GM21526 (cell line): ENCODE results near the gene EFHC2.

ENCODE experiments used
- ATAC-seq: cut with Tn5 transposase; IDR thresholded peaks from one replicate; pipeline ENCODE4 v1.9.1; 2021; ENCODE audit warnings: moderate library complexity; ENCODE audit not compliant: unreplicated experiment, low FRiP score

Gene EFHC2

GRCh38 chrX:44343412-44344141, at the start of gene EFHC2:
Gene EFHC2 (minus strand): TSS chrX:44343672. CDS start chrX:44343588, 84 bp downstream.
- no peak for ATAC-seq

DNA sequence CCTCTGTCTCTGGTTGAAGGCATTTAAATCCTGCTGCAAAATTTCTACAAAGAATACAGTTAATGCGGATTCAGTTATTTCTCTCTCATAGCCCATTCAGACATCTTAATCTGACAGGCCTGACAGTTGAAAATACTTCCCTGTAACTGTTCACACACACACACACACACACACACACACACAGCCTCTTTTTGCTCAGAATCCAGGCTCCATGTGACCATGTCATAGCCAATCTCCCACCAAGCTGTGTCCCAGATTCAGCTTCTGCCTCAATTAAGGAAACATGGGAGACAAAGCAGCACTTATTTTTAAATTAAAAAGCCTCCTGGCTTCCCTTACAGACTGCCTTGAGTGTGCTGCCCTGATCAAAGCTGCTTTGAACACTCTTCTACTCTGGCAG, 49.3 kb upstream of the EFHC2 start:
- ATAC-seq = no peak

- no peak for ATAC-seq
These were observed 41.3 kb upstream of the EFHC2 start for GRCh38 chrX:44384688-44385338.

GRCh38 chrX:44382871-44383270, 39.4 kb upstream of the EFHC2 start:
- no peak for ATAC-seq

GRCh38 chrX:44352758-44353157, 9.3 kb upstream of the EFHC2 start:
- no peak for ATAC-seq

- no peak for ATAC-seq
These were observed 6.1 kb upstream of the EFHC2 start for GRCh38 chrX:44349561-44349960.

- ATAC-seq = no peak
These were observed 1.2 kb upstream of the EFHC2 start for GRCh38 chrX:44344687-44345086.

DNA sequence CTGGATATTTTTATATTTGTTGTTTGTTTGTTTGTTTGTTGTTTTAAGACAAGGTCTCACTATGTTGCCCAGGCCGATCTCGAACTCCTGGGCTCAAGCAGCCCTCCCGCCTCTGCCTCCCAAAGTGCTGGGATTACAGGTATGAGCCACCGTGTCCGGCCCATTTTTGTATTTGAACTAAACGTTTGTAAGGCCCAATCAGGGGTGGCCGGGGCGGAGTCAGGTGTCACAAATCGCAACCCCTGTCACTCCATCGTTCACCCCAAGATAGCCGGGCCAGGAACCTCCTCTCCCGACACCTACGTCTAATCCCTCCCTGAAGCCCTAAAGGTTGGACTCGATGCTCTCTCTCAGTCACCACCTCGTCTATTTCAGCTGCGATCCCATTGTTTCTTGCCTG, 722 bp upstream of the EFHC2 start:
- ATAC-seq = no peak

DNA sequence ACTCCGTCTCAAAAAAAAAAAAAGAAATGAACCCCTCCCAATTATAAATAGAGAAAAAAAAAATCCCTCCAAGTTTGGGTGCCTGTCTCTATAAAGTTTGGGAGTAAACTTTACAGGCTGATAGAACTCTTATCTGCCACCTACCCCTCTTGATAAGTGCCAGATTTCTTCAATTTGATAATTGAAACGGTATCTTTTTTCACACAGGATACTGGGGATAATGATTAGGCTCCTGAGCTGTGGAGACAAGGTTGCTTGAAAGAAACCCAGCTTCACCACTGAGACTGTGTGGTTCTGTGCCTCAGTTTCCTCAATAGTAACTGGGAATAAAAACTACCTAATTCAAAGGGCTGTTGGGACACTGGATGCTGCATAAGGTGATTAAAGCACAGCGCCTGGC, 606 bp downstream of the EFHC2 start:
- no peak for ATAC-seq

- no peak for ATAC-seq
These were observed 5.1 kb downstream of the EFHC2 start for GRCh38 chrX:44338361-44338760.

DNA sequence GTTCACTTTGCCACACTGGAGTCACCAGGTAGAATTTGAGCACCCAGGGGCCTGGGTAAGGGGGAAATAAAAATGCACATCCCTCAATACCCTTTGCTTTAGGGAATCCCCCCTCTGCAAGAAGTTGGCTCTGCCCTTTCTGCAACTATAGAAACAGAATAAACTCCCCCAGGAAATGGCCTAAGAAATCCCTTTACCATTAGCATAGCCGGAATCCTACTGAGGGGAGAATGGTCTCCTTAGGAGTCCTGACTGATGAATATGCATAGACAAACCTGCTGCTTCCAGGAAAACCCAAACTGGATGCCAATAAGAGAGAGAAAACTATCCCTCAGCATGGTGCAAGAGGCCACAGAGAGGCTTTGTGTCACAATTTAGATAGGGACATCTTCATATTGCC, 11.0 kb downstream of the EFHC2 start:
- ATAC-seq = no peak

- ATAC-seq = no peak
These were observed 13.2 kb downstream of the EFHC2 start for GRCh38 chrX:44330227-44330626.

GRCh38 chrX:44319550-44319949, 23.9 kb downstream of the EFHC2 start:
- ATAC-seq = no peak

- ATAC-seq = no peak
These were observed 26.3 kb downstream of the EFHC2 start for GRCh38 chrX:44317181-44317580.

DNA sequence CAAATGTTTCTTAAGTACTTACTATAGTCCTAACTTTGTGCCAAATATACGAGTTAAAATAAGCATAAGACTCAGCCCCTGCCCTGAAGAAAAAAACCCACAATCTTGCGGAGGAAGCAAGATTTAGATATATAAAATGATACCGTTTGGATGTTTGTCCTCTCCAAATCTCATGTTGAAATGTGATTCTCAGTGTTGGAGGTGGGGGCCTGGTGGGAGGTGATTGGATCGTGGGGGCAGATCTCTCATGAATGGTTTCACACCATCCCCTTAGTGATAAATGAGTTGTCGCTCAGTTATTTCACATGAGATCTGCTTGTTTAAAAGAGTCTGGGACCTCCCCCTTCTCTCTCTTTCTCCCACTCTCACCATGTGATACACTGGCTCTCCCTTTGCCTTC, 28.7 kb downstream of the EFHC2 start:
- no peak for ATAC-seq

DNA sequence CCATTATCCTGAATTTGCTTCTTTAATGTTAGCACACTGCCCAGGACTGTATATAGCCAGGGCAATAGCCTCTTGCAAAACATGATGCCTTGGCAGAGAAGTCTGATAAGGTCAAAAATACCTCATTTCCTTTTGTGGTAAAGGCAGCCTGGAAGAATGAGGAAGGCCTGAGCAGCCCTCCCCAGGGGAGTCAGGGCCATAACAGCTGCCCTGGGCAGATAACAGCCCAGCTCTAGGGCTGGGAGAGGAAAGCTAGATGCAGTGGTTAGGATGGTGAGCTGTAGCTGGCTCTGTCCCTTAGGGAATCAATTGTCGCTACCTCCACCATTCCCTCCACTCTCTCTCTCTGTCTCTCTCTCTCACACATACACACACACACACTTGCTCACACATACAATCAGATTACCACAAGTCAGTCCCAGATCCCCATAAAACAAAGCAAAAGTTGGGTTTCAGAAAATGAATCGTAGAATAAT, 29.2 kb downstream of the EFHC2 start:
- ATAC-seq = no peak

GRCh38 chrX:44312421-44312820, 31.1 kb downstream of the EFHC2 start:
- no peak for ATAC-seq

DNA sequence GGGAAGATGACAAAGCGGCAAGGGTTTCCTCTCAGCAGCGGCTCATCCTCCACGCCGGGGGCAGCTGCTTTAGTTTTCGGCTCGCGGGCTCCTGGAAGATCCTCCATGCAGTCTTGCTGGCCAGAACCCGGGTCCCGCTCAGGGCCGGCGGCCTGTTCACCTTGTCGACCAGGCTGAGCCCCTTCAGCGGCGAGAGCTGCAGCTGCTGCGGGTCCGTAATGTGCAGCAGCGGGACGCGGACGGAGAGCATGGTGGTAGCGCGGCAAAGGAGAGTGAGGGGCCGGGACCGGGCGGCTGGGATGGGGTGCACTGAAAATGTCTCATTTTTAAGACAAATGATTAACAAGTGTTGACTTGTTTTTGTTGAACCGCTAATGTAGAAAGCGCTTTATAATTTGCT, 33.2 kb downstream of the EFHC2 start:
- ATAC-seq = no peak

- ATAC-seq = no peak
These were observed 34.6 kb downstream of the EFHC2 start for GRCh38 chrX:44308869-44309268.

DNA sequence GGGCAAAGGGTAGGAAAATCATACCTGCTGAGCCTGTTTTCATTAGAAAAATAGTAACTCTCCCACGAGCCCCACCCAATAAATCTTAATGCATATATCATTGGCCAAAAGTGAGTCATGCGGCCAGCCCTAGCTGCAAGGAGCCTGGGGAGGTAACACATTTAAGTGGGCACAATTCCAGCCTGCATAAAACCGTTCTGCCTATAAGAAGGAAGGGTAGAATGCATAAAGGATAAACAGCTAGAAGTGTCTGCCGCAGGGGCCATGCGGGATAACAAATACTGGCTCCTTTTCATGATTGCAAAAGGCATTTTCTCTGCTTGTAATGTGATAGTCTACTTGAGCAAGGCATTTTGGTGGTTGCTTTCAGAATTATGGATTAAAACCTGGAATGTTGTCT, 37.1 kb downstream of the EFHC2 start:
- no peak for ATAC-seq

- ATAC-seq = no peak
These were observed 37.6 kb downstream of the EFHC2 start for GRCh38 chrX:44305921-44306320.

- no peak for ATAC-seq
These were observed 40.4 kb downstream of the EFHC2 start for GRCh38 chrX:44303119-44303518.
